ENCODE results near the gene QRICH2. TPM values are rescaled to one million over a fixed set of nuclear protein-coding genes. Genes with fewer than 3 reads are reported as not detected.
"Not testable (repeated sequence)": the region's sequence is repeated elsewhere in the genome, so short reads cannot be mapped to it uniquely, and the experiment has no call there.

The QRICH2 gene
- polyA plus RNA-seq, 3 donors, result 6.2 to 9.5 (median 7.4) TPM

- DNase-seq (ENCODE audit: extremely low read depth in 1 of 11, low read depth in 9 of 11, low spot score in 4 of 11), result no peak
Observed at GRCh38 chr17:76270770-76271668, 37.1 kb downstream of the QRICH2 start.

DNA sequence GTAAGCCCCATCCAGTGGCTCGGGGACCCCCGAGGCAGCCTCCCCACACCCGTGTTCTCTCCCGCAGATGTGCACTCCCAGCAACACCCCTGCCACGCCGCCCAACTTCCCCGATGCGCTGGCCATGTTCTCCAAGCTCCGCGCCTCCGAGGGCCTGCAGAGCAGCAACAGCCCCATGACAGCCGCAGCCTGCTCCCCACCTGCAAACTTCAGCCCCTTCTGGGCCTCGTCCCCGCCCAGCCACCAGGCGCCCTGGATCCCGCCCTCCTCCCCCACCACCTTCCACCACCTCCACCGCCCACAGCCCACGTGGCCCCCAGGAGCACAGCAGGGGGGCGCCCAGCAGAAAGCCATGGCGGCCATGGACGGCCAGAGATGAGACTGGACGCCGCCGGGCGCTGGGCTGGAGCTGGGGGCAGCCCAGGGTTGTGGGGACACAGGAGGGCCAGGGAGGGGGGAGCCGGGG is 37.9 kb downstream of the QRICH2 start:
- DNase-seq (ENCODE audit: extremely low read depth in 1 of 11, low read depth in 9 of 11, low spot score in 4 of 11), result no peak

GRCh38 chr17:76268991-76269981 is 38.8 kb downstream of the QRICH2 start:
- no peak for DNase-seq (ENCODE audit: extremely low read depth in 1 of 11, low read depth in 9 of 11, low spot score in 4 of 11)

DNA sequence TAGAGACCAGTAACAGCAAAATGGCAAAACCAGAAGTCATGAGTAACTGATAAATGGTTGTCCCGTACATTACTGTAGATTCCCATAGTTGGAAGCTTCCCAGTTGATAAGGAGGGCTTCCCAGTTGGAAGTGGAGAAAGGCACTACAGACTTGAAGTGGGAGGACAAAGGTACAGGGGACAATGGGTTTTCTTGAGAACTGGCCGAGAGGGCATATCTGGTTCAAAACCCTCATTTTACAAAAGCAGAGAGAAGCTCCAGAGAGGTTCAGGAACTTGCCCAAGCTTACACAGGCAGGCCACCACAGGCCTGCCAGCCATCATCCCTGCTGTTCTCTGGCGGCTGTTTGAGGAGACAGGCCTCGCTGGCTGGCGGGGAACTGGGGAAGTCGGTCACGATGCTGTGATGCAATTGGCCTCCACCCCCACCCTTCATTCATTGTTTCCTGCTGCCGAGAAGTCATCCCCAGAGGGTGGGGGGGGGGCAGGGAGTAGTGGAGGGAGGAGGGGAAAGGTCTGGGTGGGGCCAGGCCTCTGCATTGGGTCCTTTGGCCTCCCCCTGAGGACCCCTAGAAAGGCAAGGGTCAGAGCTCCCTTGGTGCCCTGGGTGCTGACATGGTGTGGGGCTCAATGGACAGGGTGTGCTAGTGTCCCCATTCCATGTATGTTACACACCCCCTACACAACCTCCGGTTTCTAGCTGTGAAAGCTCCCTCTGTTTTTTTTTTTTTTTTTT is 39.9 kb downstream of the QRICH2 start:
- no peak for DNase-seq (ENCODE audit: extremely low read depth in 1 of 11, low read depth in 9 of 11, low spot score in 4 of 11)

DNA sequence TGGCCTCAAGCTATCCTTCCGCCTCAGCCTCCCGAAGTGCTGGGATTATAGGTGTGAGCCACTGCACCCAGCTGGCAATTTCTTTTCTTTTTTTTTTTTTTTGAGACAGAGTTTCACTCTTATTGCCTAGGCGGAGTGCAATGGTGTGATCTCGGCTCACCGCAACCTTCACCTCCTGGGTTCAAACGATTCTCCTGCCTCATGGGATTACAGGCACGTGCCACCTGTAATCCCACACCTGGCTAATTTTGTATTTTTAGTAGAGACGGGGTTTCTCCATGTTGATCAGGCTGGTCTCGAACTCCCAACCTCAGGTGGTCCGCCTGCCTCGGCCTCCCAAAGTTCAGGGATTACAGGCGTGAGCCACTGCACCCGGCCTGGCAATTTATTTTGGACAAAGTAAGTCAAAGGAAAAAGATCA is 40.5 kb downstream of the QRICH2 start:
- DNase-seq (ENCODE audit: extremely low read depth in 1 of 11, low read depth in 9 of 11, low spot score in 4 of 11), result not testable (repeated sequence)

DNA sequence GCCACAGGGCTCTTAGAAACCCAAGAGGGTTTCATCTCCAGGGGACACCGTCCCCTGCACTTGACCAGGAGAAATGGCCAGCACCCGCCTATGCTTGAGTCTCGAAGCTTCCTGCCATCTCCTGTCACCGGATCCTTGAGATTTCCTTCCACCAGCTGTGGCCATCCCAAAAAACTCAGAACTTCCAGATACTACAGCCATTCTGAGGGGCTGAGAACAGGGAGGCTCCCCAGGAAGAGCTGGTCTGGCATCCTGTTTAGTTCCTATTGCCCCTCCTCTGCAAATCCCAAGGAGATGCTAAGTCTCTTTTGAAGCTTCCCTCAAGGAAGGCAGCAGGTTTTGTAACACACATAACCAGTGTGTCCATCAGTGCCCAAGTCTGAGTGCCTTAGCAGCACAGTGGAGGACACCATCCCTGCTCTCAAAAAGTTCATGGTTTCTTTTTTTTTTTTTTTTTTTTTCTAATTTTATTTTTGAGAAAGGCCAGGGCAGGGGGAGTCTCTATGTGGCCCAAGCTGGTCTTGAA is 41.0 kb downstream of the QRICH2 start:
- no peak for DNase-seq (ENCODE audit: extremely low read depth in 1 of 11, low read depth in 9 of 11, low spot score in 4 of 11)

DNA sequence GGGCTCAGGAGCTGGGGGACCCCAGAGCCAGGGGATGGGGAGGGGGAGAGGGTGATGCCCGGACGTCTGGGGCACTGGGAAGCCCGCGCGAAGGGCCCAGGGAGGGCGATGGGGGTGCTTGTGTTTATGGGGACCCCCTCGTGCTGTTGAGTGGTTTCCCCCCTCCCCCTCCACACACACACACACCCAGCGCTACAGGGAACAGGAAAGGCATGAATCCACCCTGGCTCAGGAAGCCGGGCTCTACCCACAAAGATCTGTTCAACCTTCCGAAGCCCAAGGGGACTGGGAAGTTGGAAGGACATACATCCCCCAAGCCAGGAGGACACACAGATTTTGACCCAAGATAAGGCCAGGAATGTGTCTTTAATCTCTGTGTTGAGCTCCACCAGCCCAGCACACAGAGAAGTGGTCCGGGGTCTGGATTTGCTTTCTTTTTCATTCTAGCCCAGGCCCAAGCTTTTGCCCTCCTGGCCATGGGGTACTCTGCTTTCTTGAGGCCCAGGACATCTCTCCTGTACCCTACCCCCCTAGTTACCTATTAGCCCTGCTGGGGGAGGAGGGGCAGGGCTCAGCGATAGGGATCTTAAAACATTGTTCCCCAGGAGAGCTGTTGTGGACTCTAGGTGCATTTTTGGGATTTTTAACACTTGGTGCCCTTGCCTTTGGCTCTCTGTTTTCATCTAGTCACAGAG is 41.7 kb downstream of the QRICH2 start:
- DNase-seq (ENCODE audit: extremely low read depth in 1 of 11, low read depth in 9 of 11, low spot score in 4 of 11), result no peak

- no peak for DNase-seq (ENCODE audit: extremely low read depth in 1 of 11, low read depth in 9 of 11, low spot score in 4 of 11)
Observed at GRCh38 chr17:76265624-76266243, 42.3 kb downstream of the QRICH2 start.

DNA sequence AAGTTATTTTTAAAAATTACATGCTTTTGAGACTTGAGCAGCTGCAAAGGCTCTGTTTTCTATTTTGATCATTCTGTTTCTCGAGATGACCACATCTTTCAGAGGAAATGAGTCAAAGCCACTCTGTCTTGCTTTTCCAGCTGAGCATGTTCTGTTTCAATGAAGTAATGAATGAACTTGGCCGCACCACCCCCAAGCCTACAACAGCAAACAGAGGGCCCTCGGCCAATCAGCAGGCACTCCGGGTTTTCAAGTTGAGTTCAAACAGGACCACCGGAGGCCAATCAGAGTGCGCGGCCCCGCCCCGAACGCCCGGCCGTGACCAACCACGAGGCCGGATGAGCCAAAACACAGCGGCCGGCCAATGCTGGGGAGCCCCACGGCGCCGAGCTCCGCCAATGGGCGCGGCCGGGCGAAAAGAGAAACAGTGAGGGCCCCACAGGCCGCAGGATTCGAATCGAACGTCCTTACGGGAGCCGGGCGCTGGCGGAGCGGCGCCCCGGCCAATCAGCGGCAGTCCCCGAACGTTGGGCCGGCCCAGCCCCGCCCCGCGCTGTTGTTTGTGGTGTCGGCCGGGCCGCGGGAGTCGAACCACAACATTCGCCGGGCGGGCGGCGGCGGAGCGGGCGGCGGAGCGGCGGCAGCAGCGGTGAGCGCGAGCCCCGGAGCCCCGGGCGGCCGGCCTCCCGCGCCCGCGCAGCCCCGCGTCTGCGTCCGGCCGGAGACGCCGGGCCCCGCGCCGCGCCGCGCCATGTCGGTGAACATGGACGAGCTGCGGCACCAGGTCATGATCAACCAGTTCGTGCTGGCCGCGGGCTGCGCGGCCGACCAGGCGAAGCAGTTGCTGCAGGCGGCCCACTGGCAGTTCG is 43.1 kb downstream of the QRICH2 start, which contains the start of gene UBALD2:
TSS of gene UBALD2 (plus strand) at position 594 of the 869 bp plus-strand sequence. CDS start at position 752, 158 bp downstream.
- DNase-seq (ENCODE audit: extremely low read depth in 1 of 11, low read depth in 9 of 11, low spot score in 4 of 11), result peak; percentile 90 to 99 (median 97)

GRCh38 chr17:76264425-76264754 is 43.7 kb downstream of the QRICH2 start:
- DNase-seq (ENCODE audit: extremely low read depth in 1 of 11, low read depth in 9 of 11, low spot score in 4 of 11), result no peak

- no peak for DNase-seq (ENCODE audit: extremely low read depth in 1 of 11, low read depth in 9 of 11, low spot score in 4 of 11)
Observed at GRCh38 chr17:76263896-76264295, 44.2 kb downstream of the QRICH2 start.

- peak in 2 of 11 donors; percentile 76 to 85 for DNase-seq (ENCODE audit: extremely low read depth in 1 of 11, low read depth in 9 of 11, low spot score in 4 of 11)
Observed at GRCh38 chr17:76262732-76263344, 45.2 kb downstream of the QRICH2 start.

DNA sequence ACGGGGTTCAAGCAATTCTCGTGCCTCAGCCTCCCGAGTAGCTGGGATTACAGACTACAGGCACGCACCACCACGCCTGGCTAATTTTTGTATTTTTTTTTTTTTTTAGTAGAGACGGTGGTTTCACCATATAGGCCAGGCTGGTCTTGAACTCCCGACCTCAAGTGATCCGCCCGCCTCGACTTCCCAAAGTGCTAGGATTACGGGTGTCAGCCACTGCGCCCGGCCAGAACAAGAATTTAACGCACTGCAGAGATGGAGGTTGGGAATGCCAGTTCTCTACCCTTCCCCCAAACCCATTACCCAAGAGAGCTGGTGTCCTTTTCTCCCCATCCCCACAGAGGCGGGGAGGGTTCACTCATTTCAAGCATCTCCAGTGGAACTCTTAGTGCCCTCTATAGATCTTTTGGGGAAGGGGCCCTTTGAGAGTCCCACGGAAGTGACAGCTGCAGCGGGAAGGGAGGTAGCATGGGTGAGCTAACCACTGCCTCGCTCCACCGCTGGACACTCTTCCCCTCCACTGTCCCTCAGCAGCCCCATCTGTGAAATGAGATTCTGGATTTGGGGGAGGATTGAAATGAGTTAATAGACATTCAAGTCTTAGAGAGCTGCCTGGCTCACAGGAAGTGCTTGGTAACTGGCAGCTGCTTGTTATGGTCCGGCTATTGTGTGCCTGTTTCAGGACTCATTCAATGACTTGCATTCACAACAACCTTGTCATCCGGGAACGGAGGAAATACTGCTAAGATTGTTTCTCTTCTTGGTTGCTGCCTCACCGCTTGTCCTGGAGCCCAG is 46.5 kb downstream of the QRICH2 start:
- no peak for DNase-seq (ENCODE audit: extremely low read depth in 1 of 11, low read depth in 9 of 11, low spot score in 4 of 11)

DNA sequence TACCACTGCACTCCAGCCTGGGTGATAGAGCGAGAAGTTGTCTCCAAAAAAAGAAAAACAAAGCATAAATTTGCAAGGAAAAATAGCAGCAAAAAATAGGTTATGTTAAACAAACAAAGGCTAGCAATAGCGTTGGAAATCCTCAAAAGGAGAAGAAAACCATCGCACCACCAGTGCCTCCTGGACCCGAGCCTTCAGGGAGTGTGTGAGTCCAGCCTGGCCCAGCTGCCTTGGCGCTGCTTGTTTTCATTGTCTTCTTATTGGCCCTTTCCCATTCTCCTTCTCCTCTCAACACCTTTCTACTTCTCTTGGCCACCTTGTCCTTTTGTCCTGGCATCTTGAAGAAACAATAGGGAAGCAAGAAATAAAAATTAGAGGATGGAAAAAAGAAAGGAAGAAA is 47.4 kb downstream of the QRICH2 start:
- no peak for DNase-seq (ENCODE audit: extremely low read depth in 1 of 11, low read depth in 9 of 11, low spot score in 4 of 11)

- no peak for DNase-seq (ENCODE audit: extremely low read depth in 1 of 11, low read depth in 9 of 11, low spot score in 4 of 11)
Observed at GRCh38 chr17:76260220-76260619, 47.9 kb downstream of the QRICH2 start.

Data from renal cortex interstitium (tissue), 11 donors.